Measurements from ENCODE around the gene METRN. TPM values are rescaled to one million over a fixed set of nuclear protein-coding genes. Genes with fewer than 3 reads are reported as not detected.

Gene METRN
- polyA plus RNA-seq, 2 of the 4 experiments (the other 2 are of a cell fraction) = 41.0 to 82.2 TPM

DNA sequence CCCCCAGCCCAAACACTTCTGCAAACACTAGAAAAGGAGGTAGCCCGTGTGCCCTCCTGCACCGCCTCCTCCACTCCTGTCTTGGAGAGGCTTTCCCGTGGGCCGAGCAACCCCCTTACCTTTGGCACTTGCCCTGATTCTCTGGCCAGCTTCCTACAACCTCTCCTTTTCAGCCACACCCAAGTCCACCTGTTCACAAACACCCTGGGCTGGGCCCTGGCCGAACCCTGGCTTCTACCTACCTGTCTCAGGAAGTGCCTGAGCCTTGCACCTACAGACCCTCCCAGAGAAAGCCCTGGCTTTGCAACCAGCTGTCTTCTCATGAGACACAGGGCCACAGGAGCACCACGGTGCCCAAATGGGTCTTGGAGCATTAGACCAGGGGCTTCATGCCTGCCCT is 4.0 kb downstream of the METRN start:
- TF ChIP-seq POLR2AphosphoS2 (conservative IDR thresholded peaks at IDR 0.05; ENCODE audit: low read length) = no peak
- TF ChIP-seq, protein P1, sequence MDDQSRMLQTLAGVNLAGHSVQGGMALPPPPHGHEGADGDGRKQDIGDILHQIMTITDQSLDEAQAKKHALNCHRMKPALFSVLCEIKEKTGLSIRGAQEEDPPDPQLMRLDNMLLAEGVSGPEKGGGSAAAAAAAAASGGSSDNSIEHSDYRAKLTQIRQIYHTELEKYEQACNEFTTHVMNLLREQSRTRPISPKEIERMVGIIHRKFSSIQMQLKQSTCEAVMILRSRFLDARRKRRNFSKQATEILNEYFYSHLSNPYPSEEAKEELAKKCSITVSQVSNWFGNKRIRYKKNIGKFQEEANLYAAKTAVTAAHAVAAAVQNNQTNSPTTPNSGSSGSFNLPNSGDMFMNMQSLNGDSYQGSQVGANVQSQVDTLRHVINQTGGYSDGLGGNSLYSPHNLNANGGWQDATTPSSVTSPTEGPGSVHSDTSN (IDR thresholded peaks at IDR 0.05) = peak; percentile 16; the same call in 1 of the 2 replicates
- H3K27ac ChIP-seq = peak overlapping the region; percentile 8 to 98; a peak in 3 of 6 replicates
- ChIA-PET POLR2A (no interaction called here), CTCF (interaction anchor here (3.9 to 28.0 kb wide), 3 partner anchors 4 to 67 kb away, joined by 29 to 656 read pairs (median 656); partner anchors contain the start of genes ANTKMT, CCDC78, CIAO3 and FBXL16)
- WGBS (ENCODE audit: missing lambda C conversion rate) = 85% methylated on average over 6 of the region's 6 CpGs
- peak overlapping the region; percentile 94 for H3K4me2 ChIP-seq
- ATAC-seq (no peak), FAIRE-seq (no peak), DNase-seq (ENCODE audit: low read depth in 1 of 2, low spot score in 1 of 2) (no peak)
- no peaks in the 10 kb centered on the region for H3K9me3 ChIP-seq
- H3K4me3 ChIP-seq = no peak overlapping the region
- peaks cover 57% of the 10 kb centered on the region for H3K4me1 ChIP-seq

DNA sequence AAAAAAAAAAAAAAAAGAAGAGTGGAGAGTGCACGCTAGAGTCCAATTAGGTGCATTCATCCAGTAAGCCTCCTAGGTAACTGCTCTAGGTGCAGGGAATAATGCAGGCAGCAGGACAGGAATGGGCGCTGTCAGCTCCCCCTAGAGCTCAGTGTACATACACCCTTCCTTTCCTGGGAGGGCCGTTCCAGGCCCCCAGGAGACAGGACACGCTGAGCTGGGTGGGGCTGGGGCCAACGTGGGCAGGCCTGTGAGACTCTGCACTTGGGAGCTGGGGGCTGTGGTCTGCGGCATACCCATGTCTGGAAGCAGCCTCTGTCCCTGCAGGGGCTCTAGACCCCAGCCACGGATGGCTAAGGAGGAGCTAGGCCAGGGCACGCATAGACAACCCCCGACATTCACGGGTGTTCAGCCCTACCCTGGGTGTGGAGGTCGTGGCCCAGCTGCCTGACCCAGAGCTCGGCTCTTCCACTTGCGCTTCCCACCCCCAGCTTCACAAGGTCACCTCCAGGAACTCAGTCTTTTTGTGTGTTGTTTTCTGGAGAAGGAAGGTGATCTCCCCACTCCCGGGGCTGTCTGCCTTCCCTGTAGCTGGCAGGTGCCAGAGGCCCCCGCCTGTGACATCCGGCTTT is 5.0 kb downstream of the METRN start:
- POLR2A ChIA-PET = interaction anchor here (0.8 to 2.6 kb wide), 8 partner anchors 7 to 39 kb away, joined by 3 to 33 read pairs (median 6); partner anchors contain the start of gene STUB1
- DNase-seq (ENCODE audit: low read depth in 1 of 2, low spot score in 1 of 2) (peak; percentile 70 to 74), FAIRE-seq (peak; percentile 7), ATAC-seq (peak; percentile 28 to 63)
- Histone ChIP-seq H3K4me1 (peaks cover 49% of the 10 kb centered on the region), H3K4me3 (peak overlapping the region; percentile 93), H3K4me2 (peak overlapping the region; percentile 94), H3K27ac (peak overlapping the region; percentile 98 to 99), H3K9me3 (no peaks in the 10 kb centered on the region)
- TF ChIP-seq FOSL2 (IDR thresholded peaks at IDR 0.05) = no peak
- no peak for TF ChIP-seq FOSL2 (CRISPR knock-in tag; IDR thresholded peaks at IDR 0.05)
- TF ChIP-seq SREBF2 (IDR thresholded peaks at IDR 0.05) = no peak
- TF ChIP-seq FOSB (CRISPR knock-in tag; IDR thresholded peaks at IDR 0.05) = 0 out of 2 replicates have a peak, but pooled peaks have one; percentile 32
- peak; percentile 3 for TF ChIP-seq POLR2A (IDR thresholded peaks at IDR 0.05; ENCODE audit: low read length)
- TF ChIP-seq GATA3 (IDR thresholded peaks at IDR 0.05; ENCODE audit: borderline replicate concordance) = 0 out of 2 replicates have a peak, but pooled peaks have one; percentile 5
- no peak for TF ChIP-seq HOXB5 (CRISPR knock-in tag; IDR thresholded peaks at IDR 0.05)
- TF ChIP-seq, protein P2, sequence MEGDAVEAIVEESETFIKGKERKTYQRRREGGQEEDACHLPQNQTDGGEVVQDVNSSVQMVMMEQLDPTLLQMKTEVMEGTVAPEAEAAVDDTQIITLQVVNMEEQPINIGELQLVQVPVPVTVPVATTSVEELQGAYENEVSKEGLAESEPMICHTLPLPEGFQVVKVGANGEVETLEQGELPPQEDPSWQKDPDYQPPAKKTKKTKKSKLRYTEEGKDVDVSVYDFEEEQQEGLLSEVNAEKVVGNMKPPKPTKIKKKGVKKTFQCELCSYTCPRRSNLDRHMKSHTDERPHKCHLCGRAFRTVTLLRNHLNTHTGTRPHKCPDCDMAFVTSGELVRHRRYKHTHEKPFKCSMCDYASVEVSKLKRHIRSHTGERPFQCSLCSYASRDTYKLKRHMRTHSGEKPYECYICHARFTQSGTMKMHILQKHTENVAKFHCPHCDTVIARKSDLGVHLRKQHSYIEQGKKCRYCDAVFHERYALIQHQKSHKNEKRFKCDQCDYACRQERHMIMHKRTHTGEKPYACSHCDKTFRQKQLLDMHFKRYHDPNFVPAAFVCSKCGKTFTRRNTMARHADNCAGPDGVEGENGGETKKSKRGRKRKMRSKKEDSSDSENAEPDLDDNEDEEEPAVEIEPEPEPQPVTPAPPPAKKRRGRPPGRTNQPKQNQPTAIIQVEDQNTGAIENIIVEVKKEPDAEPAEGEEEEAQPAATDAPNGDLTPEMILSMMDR (IDR thresholded peaks at IDR 0.05) = peak; percentile 36
- 0 out of 5 replicates have a peak, but pooled peaks of 1 of the 2 experiments have one; percentile 22 for TF ChIP-seq RAD21 (conservative IDR thresholded peaks at IDR 0.05 in 1 of 2, IDR thresholded peaks at IDR 0.05 in 1 of 2)
- 0 out of 2 replicates have a peak, but pooled peaks have one; percentile 38 for TF ChIP-seq RARB (CRISPR knock-in tag; IDR thresholded peaks at IDR 0.05)
- TF ChIP-seq ESRRA (IDR thresholded peaks at IDR 0.05; ENCODE audit: borderline replicate concordance, low read length) = no peak
- TF ChIP-seq, protein P3, sequence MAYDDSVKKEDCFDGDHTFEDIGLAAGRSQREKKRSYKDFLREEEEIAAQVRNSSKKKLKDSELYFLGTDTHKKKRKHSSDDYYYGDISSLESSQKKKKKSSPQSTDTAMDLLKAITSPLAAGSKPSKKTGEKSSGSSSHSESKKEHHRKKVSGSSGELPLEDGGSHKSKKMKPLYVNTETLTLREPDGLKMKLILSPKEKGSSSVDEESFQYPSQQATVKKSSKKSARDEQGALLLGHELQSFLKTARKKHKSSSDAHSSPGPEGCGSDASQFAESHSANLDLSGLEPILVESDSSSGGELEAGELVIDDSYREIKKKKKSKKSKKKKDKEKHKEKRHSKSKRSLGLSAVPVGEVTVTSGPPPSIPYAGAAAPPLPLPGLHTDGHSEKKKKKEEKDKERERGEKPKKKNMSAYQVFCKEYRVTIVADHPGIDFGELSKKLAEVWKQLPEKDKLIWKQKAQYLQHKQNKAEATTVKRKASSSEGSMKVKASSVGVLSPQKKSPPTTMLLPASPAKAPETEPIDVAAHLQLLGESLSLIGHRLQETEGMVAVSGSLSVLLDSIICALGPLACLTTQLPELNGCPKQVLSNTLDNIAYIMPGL (CRISPR knock-in tag; IDR thresholded peaks at IDR 0.05; ENCODE audit: borderline replicate concordance) = no peak
- peak; percentile 71; the same call in 1 of the 2 replicates for TF ChIP-seq TFCP2L1 (CRISPR knock-in tag; IDR thresholded peaks at IDR 0.05)
- TF ChIP-seq TP53 (CRISPR knock-in tag; IDR thresholded peaks at IDR 0.05) = peak; percentile 58; the same call in 1 of the 2 replicates
- no peak for TF ChIP-seq MAFK (IDR thresholded peaks at IDR 0.05; ENCODE audit: partially characterized antibody)
- CTCF ChIA-PET = interaction anchor here (0.6 to 28.0 kb wide), 10 partner anchors 5 to 171 kb away, joined by 3 to 656 read pairs (median 5); partner anchors contain the start of genes ANTKMT, CCDC78, CIAO3 and FBXL16
- 3% methylated on average over 16 of the region's 16 CpGs for WGBS (ENCODE audit: missing lambda C conversion rate)
